ENCODE data around the gene ZNF143. TPM values are rescaled to one million over a fixed set of nuclear protein-coding genes. Genes with fewer than 3 reads are reported as not detected.

ZNF143 gene
- total and polyA plus RNA-seq, 2 of the 13 experiments (the other 11 are each of a cell fraction or from before 2014, with no cell fraction given): 22.4 to 35.6 TPM

- Histone ChIP-seq H3K79me2 (ENCODE audit: insufficient read depth, low read length) (no peaks in the 10 kb centered on the region), H3K27me3 (ENCODE audit: control insufficient read depth in 1 of 2, insufficient read depth in 2 of 2, low read length in 2 of 2) (no peaks in the 10 kb centered on the region), H3K9ac (ENCODE audit: insufficient read depth, low read depth, low read length) (no peak overlapping the region), H3K4me2 (ENCODE audit: low read depth, low read length) (no peak overlapping the region), H3K4me3 (replicated peaks in 1 of 3; ENCODE audit: insufficient read depth in 1 of 3, low read depth in 2 of 3, low read length in 3 of 3) (no peak overlapping the region), H4K20me1 (ENCODE audit: insufficient read depth, low read length) (no peaks in the 10 kb centered on the region), H3K9me3 (ENCODE audit: low read length) (no peaks in the 10 kb centered on the region), H3K27ac (ENCODE audit: extremely low read length, insufficient read depth, low read length) (no peak overlapping the region), H3K36me3 (replicated peaks in 1 of 2; ENCODE audit: control insufficient read depth in 1 of 2, insufficient read depth in 2 of 2, low read length in 2 of 2) (peaks cover 3 to 21% of the 10 kb centered on the region in 2 experiments; a peak in 4 of 5 replicates), H2AFZ (ENCODE audit: low read length) (no peak overlapping the region), H3K4me1 (ENCODE audit: insufficient read depth, low read length) (peaks cover 10% of the 10 kb centered on the region)
- intact Hi-C loops (cut with micrococcal nuclease; ENCODE audit: unreplicated experiment) (loop anchor here (10.0 kb wide), 1 partner anchor 344 kb away; no protein-coding TSS in a partner anchor), in situ Hi-C loops (cut with HindIII; ENCODE audit: extremely low pct_ligation_motif_present, low pct_unique_long_range_greater_than_20kb) (no loop called here)
- 96% methylated on average over 9 of the region's 9 CpGs for WGBS (ENCODE audit: low lambda C conversion rate)
- ChIA-PET POLR2A (no interaction called here), CTCF (ENCODE audit: low intra/inter-chr PET ratio, low total read pairs) (no interaction called here)
- no peak for FAIRE-seq
- DNase-seq (ENCODE audit: low spot score): no peak
- BruUV-seq (replicated peaks): no TSS peak
- ATAC-seq: no peak
- TF ChIP-seq ZSCAN12 (CRISPR knock-in tag; IDR thresholded peaks at IDR 0.05): no peak
- TF ChIP-seq ZNF260 (CRISPR knock-in tag; IDR thresholded peaks at IDR 0.05; ENCODE audit: borderline replicate concordance, low read depth): no peak
- no peak for TF ChIP-seq POGK (CRISPR knock-in tag; conservative IDR thresholded peaks at IDR 0.05)
- no peak for TF ChIP-seq CENPBD1 (CRISPR knock-in tag; IDR thresholded peaks at IDR 0.05; ENCODE audit: borderline replicate concordance, low read depth)
- TF ChIP-seq PREB (CRISPR knock-in tag; IDR thresholded peaks at IDR 0.05): no peak
- TF ChIP-seq ARNT2 (CRISPR knock-in tag; IDR thresholded peaks at IDR 0.05; ENCODE audit: low read depth): no peak
- TF ChIP-seq ZFP36 (IDR thresholded peaks at IDR 0.05; ENCODE audit: borderline replicate concordance, low read depth, low read length, partially characterized antibody): no peak
- TF ChIP-seq ZNF484 (CRISPR knock-in tag; IDR thresholded peaks at IDR 0.05; ENCODE audit: borderline replicate concordance, low read depth): no peak
- no peak for TF ChIP-seq ATF7 (IDR thresholded peaks at IDR 0.05)
- TF ChIP-seq ATF7 (CRISPR knock-in tag; IDR thresholded peaks at IDR 0.05): no peak
- TF ChIP-seq CREB1 (IDR thresholded peaks at IDR 0.05): no peak
- TF ChIP-seq CREB1 (CRISPR knock-in tag; IDR thresholded peaks at IDR 0.05): no peak
- no peak for TF ChIP-seq ZSCAN29 (CRISPR knock-in tag; conservative IDR thresholded peaks at IDR 0.05)
- no peak for TF ChIP-seq ETV6 (CRISPR knock-in tag; conservative IDR thresholded peaks at IDR 0.05)
These were observed 58.1 kb downstream of the ZNF143 start for GRCh38 chr11:9518835-9519410.
